Measurements from ENCODE around the gene ERCC8. TPM values are rescaled to one million over a fixed set of nuclear protein-coding genes. Genes with fewer than 3 reads are reported as not detected.

ERCC8 gene
- polyA plus RNA-seq, 1 donor from 2014 or later, result 48.0 TPM

GRCh38 chr5:60978968-60979367, 34.1 kb upstream of the ERCC8 start:
- Histone ChIP-seq H3K9me3 (ENCODE audit: low read length) (no peaks in the 10 kb centered on the region), H3K9ac (ENCODE audit: low read length) (no peak overlapping the region), H3K36me3 (ENCODE audit: insufficient read depth, low read length) (no peaks in the 10 kb centered on the region), H3K79me2 (replicated peaks; ENCODE audit: insufficient read depth, low read length) (no peaks in the 10 kb centered on the region), H3K27ac (ENCODE audit: low read length) (no peak overlapping the region), H3K27me3 (ENCODE audit: insufficient read depth, low read depth, low read length) (no peaks in the 10 kb centered on the region), H4K20me1 (ENCODE audit: insufficient read depth) (no peaks in the 10 kb centered on the region), H3F3A (ENCODE audit: insufficient read depth, low read length, poor library complexity, severe bottlenecking) (no peaks in the 10 kb centered on the region), H3K4me2 (ENCODE audit: low read length) (no peak overlapping the region), H3K9me2 (ENCODE audit: insufficient read depth, low read length) (no peaks in the 10 kb centered on the region), H3K4me3 (ENCODE audit: low read length) (no peak overlapping the region), H2AFZ (ENCODE audit: low read depth, low read length) (no peak overlapping the region)
- TF ChIP-seq MXI1 (conservative IDR thresholded peaks at IDR 0.05; ENCODE audit: poor library complexity, severe bottlenecking) (no peak), TAF1 (IDR thresholded peaks at IDR 0.05; ENCODE audit: low read depth) (no peak), REST (IDR thresholded peaks at IDR 0.05; ENCODE audit: borderline replicate concordance) (no peak), POLR2AphosphoS5 (IDR thresholded peaks at IDR 0.05) (no peak), RAD21 (conservative IDR thresholded peaks at IDR 0.05) (no peak)

GRCh38 chr5:60977956-60978737, 33.3 kb upstream of the ERCC8 start:
- no peak overlapping the region for H3K4me3 ChIP-seq (ENCODE audit: low read length)
- no peak overlapping the region for H2AFZ ChIP-seq (ENCODE audit: low read depth, low read length)
- H3K79me2 ChIP-seq (replicated peaks; ENCODE audit: insufficient read depth, low read length), result no peaks in the 10 kb centered on the region
- H3K9me2 ChIP-seq (ENCODE audit: insufficient read depth, low read length), result no peaks in the 10 kb centered on the region
- no peak overlapping the region for H3K4me2 ChIP-seq (ENCODE audit: low read length)
- H4K20me1 ChIP-seq (ENCODE audit: insufficient read depth), result no peaks in the 10 kb centered on the region
- H3K27ac ChIP-seq (ENCODE audit: low read length), result no peak overlapping the region
- no peaks in the 10 kb centered on the region for H3F3A ChIP-seq (ENCODE audit: insufficient read depth, low read length, poor library complexity, severe bottlenecking)
- no peaks in the 10 kb centered on the region for H3K36me3 ChIP-seq (ENCODE audit: insufficient read depth, low read length)
- H3K9ac ChIP-seq (ENCODE audit: low read length), result no peak overlapping the region
- no peaks in the 10 kb centered on the region for H3K9me3 ChIP-seq (ENCODE audit: low read length)
- TF ChIP-seq MXI1 (conservative IDR thresholded peaks at IDR 0.05; ENCODE audit: poor library complexity, severe bottlenecking) (no peak), SMC3 (conservative IDR thresholded peaks at IDR 0.05; ENCODE audit: poor library complexity) (no peak), POLR2AphosphoS5 (IDR thresholded peaks at IDR 0.05) (no peak), RAD21 (conservative IDR thresholded peaks at IDR 0.05) (no peak), TAF1 (IDR thresholded peaks at IDR 0.05; ENCODE audit: low read depth) (no peak), EP300 (conservative IDR thresholded peaks at IDR 0.05; ENCODE audit: poor library complexity, severe bottlenecking) (no peak)
- TF ChIP-seq, protein P1, sequence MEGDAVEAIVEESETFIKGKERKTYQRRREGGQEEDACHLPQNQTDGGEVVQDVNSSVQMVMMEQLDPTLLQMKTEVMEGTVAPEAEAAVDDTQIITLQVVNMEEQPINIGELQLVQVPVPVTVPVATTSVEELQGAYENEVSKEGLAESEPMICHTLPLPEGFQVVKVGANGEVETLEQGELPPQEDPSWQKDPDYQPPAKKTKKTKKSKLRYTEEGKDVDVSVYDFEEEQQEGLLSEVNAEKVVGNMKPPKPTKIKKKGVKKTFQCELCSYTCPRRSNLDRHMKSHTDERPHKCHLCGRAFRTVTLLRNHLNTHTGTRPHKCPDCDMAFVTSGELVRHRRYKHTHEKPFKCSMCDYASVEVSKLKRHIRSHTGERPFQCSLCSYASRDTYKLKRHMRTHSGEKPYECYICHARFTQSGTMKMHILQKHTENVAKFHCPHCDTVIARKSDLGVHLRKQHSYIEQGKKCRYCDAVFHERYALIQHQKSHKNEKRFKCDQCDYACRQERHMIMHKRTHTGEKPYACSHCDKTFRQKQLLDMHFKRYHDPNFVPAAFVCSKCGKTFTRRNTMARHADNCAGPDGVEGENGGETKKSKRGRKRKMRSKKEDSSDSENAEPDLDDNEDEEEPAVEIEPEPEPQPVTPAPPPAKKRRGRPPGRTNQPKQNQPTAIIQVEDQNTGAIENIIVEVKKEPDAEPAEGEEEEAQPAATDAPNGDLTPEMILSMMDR (IDR thresholded peaks at IDR 0.05; ENCODE audit: poor library complexity, severe bottlenecking), result no peak
- no peaks in the 10 kb centered on the region for H3K27me3 ChIP-seq (ENCODE audit: insufficient read depth, low read depth, low read length)

Data from neural cell (in vitro differentiated cells).